Lung (tissue), 12 donors: Measurements from ENCODE around the gene FNBP1L. TPM values are rescaled to one million over a fixed set of nuclear protein-coding genes. Genes with fewer than 3 reads are reported as not detected.

Experiments used
- ATAC-seq: fragments of 200-7000 bp; cut with Tn5 transposase; one replicate; pipeline ENCODE4 v1.9.1; 2020; ENCODE audit warnings: moderate number of reproducible peaks; ENCODE audit not compliant: insufficient read depth, low FRiP score
- DNase-seq, 3 donors: peaks; one replicate each; pipeline ENCODE4 v3.0.0-alpha.2; 2013 to 2017
- H3K27ac ChIP-seq, 2 donors: one replicate each; pipeline ENCODE4 v1.5.1; 2013; ENCODE audit warnings: mild to moderate bottlenecking in 2 of 2, moderate library complexity in 2 of 2, control low read depth in 1 of 2, inconsistent platforms in 1 of 2, low read depth in 1 of 2, low read length in 1 of 2
- H3K27me3 ChIP-seq, 3 donors: one replicate each; pipeline ENCODE4 v1.5.1; 2013; ENCODE audit warnings: low read length in 2 of 3; ENCODE audit not compliant: control insufficient read depth in 3 of 3, insufficient read depth in 3 of 3
- H3K36me3 ChIP-seq, 4 donors: one replicate each; pipeline ENCODE4 v1.5.1; 2013; ENCODE audit warnings: low read length in 4 of 4, mild to moderate bottlenecking in 1 of 4, moderate library complexity in 1 of 4; ENCODE audit not compliant: control insufficient read depth in 4 of 4, insufficient read depth in 4 of 4
- H3K4me1 ChIP-seq, 5 donors: one replicate each; pipeline ENCODE4 v1.5.1; 2013; ENCODE audit warnings: low read length in 5 of 5, mild to moderate bottlenecking in 2 of 5, moderate library complexity in 1 of 5; ENCODE audit not compliant: control insufficient read depth in 5 of 5, insufficient read depth in 5 of 5
- H3K4me3 ChIP-seq: one replicate; pipeline ENCODE4 v1.5.1; 2013; ENCODE audit warnings: mild to moderate bottlenecking, control low read depth, moderate library complexity
- H3K9ac ChIP-seq, 2 donors: one replicate each; pipeline ENCODE4 v1.5.1; 2013; ENCODE audit warnings: low read length in 2 of 2, control low read depth in 1 of 2; ENCODE audit not compliant: insufficient read depth in 1 of 2
- H3K9me3 ChIP-seq, 4 donors: one replicate each; pipeline ENCODE4 v1.5.1; 2013; ENCODE audit warnings: low read length in 3 of 4, mild to moderate bottlenecking in 1 of 4, moderate library complexity in 1 of 4; ENCODE audit not compliant: control insufficient read depth in 4 of 4, insufficient read depth in 3 of 4
- CTCF ChIP-seq: IDR thresholded peaks from 2 replicates; pipeline ENCODE4 v1.5.1; 2012; ENCODE audit warnings: mild to moderate bottlenecking; ENCODE audit errors: control extremely low read depth, extremely low read depth
- WGBS, 2 donors: extraction: QIAGEN DNeasy Blood & Tissue Kit; methylation state at CpG; one replicate each; pipeline ENCODE4 v1.1.7; 2013; 5-methylcytosine and 5-hydroxymethylcytosine counted together
- polyA plus RNA-seq, 2 donors: library from polyadenylated mRNA; stranded (reverse); fragments of 200-250 nt; gene quantifications; one replicate each; pipeline ENCODE4 v1.2.1, GENCODE V29; 2013
- total RNA-seq, 2 donors: library from RNA; depleted of rRNA in 1 of 2; stranded (reverse); fragments of >200 nt in 1 of 2; gene quantifications; one replicate each; pipeline ENCODE4 v1.2.1, GENCODE V29; 2014 to 2021
- donor health status: control.
- donor health status: control.
- donor health status: Bipolar disorder and iron deficiency.
- donor health status: healthy.
- donor health status: DM: yes; HTN: yes; CAD: no.

Gene FNBP1L
- total and polyA plus RNA-seq, 4 donors, result 15.1 to 119 (median 26.3) TPM

GRCh38 chr1:93521618-93522017 is 73.7 kb downstream of the FNBP1L start:
- no peak overlapping the region for H3K9ac ChIP-seq
- H3K27me3 ChIP-seq, result no peaks in the 10 kb centered on the region
- H3K9me3 ChIP-seq, result no peaks in the 10 kb centered on the region
- H3K4me3 ChIP-seq, result no peak overlapping the region
- DNase-seq (no peak), ATAC-seq (no peak)
- peaks cover 0 to 5% (median 2%) of the 10 kb centered on the region in 4 donors for H3K36me3 ChIP-seq
- H3K27ac ChIP-seq, result no peak overlapping the region
- H3K4me1 ChIP-seq, result peaks cover 0 to 2% (median 0%) of the 10 kb centered on the region in 5 donors
- 82 to 86% methylated on average over 2 of the region's 2 CpGs for WGBS, 2 donors
- TF ChIP-seq CTCF, result no peak

- Histone ChIP-seq H3K4me3 (no peak overlapping the region), H3K27me3 (no peaks in the 10 kb centered on the region), H3K36me3 (peaks cover 0 to 5% (median 2%) of the 10 kb centered on the region in 4 donors), H3K27ac (no peak overlapping the region), H3K4me1 (peaks cover 0 to 2% (median 0%) of the 10 kb centered on the region in 5 donors), H3K9ac (no peak overlapping the region), H3K9me3 (no peaks in the 10 kb centered on the region)
- ATAC-seq (no peak), DNase-seq (no peak)
- WGBS, 2 donors, result 72 to 85% methylated on average over 4 of the region's 4 CpGs
- no peak for TF ChIP-seq CTCF
Measured at GRCh38 chr1:93522721-93523120, 74.8 kb downstream of the FNBP1L start.

- Histone ChIP-seq H3K36me3 (peaks cover 0 to 6% (median 3%) of the 10 kb centered on the region in 4 donors), H3K27ac (no peak overlapping the region), H3K27me3 (no peaks in the 10 kb centered on the region), H3K4me3 (no peak overlapping the region), H3K9ac (no peak overlapping the region), H3K4me1 (peaks cover 0 to 2% (median 0%) of the 10 kb centered on the region in 5 donors), H3K9me3 (no peaks in the 10 kb centered on the region)
- ATAC-seq, result no peak
- no peak for DNase-seq
- TF ChIP-seq CTCF, result no peak
- 66 to 88% methylated on average over 1 of the region's 1 CpG for WGBS, 2 donors
Measured at GRCh38 chr1:93525431-93525830, 77.5 kb downstream of the FNBP1L start.

- no peak for TF ChIP-seq CTCF
- Histone ChIP-seq H3K9ac (no peak overlapping the region), H3K27ac (no peak overlapping the region), H3K27me3 (no peaks in the 10 kb centered on the region), H3K36me3 (peaks cover 0 to 7% (median under 1%) of the 10 kb centered on the region in 4 donors), H3K4me1 (no peaks in the 10 kb centered on the region), H3K4me3 (no peak overlapping the region), H3K9me3 (no peaks in the 10 kb centered on the region)
- 74 to 78% methylated on average over 2 of the region's 2 CpGs for WGBS, 2 donors
- DNase-seq, result no peak
- no peak for ATAC-seq
Measured at GRCh38 chr1:93526431-93526830, 78.5 kb downstream of the FNBP1L start.
